ENCODE measurements around the gene ARSD. TPM values are rescaled to one million over a fixed set of nuclear protein-coding genes. Genes with fewer than 3 reads are reported as not detected.
"Not testable (repeated sequence)": the region's sequence is repeated elsewhere in the genome, so short reads cannot be mapped to it uniquely, and the experiment has no call there.

ARSD gene
- total RNA-seq, 1 donor from 2014 or later: 8.0 TPM

DNA sequence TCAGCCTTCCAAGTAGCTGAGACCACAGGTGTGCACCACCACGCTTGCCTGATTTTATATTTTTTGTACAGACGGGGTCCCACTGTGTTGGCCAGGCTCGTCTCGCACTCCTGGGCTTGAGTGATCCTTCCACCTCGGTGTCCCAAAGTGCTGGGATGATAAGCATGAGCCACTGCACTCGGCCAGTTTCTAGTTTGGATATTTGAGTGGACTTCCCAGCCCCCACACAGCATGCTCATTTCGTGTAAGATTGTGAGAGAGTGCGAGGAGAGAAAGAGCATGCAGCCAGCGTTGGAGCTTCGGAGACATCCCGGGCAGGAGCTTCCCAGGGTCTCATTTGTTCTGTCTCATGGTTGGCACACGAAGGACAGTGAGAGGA is 31.8 kb downstream of the ARSD start:
- DNase-seq: no peak
- intact Hi-C loops (cut with micrococcal nuclease): no loop called here
- Mint-ChIP-seq H3K27me3 (no peaks in the 10 kb centered on the region), H3K4me3 (no peak overlapping the region), H3K36me3 (ENCODE audit: low read depth) (no peaks in the 10 kb centered on the region), H3K9me3 (no peaks in the 10 kb centered on the region), H3K4me1 (peaks cover 14% of the 10 kb centered on the region), H3K27ac (no peak overlapping the region)
- CTCF ChIA-PET: no interaction called here
- TF ChIP-seq, protein P1, sequence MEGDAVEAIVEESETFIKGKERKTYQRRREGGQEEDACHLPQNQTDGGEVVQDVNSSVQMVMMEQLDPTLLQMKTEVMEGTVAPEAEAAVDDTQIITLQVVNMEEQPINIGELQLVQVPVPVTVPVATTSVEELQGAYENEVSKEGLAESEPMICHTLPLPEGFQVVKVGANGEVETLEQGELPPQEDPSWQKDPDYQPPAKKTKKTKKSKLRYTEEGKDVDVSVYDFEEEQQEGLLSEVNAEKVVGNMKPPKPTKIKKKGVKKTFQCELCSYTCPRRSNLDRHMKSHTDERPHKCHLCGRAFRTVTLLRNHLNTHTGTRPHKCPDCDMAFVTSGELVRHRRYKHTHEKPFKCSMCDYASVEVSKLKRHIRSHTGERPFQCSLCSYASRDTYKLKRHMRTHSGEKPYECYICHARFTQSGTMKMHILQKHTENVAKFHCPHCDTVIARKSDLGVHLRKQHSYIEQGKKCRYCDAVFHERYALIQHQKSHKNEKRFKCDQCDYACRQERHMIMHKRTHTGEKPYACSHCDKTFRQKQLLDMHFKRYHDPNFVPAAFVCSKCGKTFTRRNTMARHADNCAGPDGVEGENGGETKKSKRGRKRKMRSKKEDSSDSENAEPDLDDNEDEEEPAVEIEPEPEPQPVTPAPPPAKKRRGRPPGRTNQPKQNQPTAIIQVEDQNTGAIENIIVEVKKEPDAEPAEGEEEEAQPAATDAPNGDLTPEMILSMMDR (IDR thresholded peaks at IDR 0.05): no peak
- POLR2A ChIA-PET: no interaction called here
- no peak for ATAC-seq (ENCODE audit: low read depth)

DNA sequence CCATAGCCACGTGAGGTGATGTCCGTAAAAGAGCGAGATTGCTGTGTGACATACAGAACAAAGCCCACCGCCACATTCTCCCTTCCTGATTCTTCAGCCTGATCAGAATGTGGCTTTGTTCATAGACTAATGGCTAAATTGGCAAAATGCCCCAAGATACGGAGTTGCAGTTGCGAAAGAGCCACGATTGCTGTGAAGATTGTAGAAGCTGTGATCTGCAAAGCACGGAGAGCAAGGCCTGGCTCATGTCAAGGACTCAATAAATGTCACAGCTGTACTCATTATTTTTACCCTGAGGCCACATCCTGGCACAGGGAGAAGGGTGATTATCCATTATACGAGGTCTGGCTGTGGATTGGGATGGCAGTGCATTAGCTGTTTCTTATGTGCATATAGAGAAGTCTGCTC is 34.2 kb downstream of the ARSD start:
- intact Hi-C loops (cut with micrococcal nuclease): no loop called here
- ChIA-PET CTCF (no interaction called here), POLR2A (no interaction called here)
- Mint-ChIP-seq H3K4me1 (peaks cover 14% of the 10 kb centered on the region), H3K36me3 (ENCODE audit: low read depth) (no peaks in the 10 kb centered on the region), H3K4me3 (no peak overlapping the region), H3K27ac (no peak overlapping the region), H3K27me3 (no peaks in the 10 kb centered on the region), H3K9me3 (no peaks in the 10 kb centered on the region)
- TF ChIP-seq, protein P1 (IDR thresholded peaks at IDR 0.05): no peak
- no peak for DNase-seq
- no peak for ATAC-seq (ENCODE audit: low read depth)

DNA sequence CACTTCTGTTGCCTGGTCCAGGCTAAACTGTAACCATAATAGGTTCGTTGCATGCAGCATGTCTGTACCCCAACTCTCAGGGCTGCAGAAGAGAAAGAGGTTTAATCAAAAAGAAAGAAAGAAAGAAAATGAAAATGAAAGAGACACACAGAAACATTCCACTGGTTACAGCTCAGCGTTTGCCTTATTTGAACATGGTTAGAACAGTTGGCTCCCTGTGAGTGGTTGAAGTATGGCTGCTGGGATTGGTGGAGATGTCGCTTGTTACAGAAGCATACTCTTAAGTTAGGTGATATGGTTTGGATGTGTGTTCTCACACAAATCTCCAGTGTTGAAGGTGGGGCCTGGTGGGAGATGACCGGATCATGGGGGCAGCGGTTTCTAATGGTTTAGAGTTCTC is 36.3 kb downstream of the ARSD start:
- Mint-ChIP-seq H3K4me1 (peaks cover 13% of the 10 kb centered on the region), H3K4me3 (no peak overlapping the region), H3K36me3 (ENCODE audit: low read depth) (no peaks in the 10 kb centered on the region), H3K27me3 (no peaks in the 10 kb centered on the region), H3K27ac (no peak overlapping the region), H3K9me3 (no peaks in the 10 kb centered on the region)
- ChIA-PET CTCF (no interaction called here), POLR2A (no interaction called here)
- ATAC-seq (ENCODE audit: low read depth): no peak
- no peak for DNase-seq
- TF ChIP-seq, protein P1 (IDR thresholded peaks at IDR 0.05): no peak
- intact Hi-C loops (cut with micrococcal nuclease): no loop called here

DNA sequence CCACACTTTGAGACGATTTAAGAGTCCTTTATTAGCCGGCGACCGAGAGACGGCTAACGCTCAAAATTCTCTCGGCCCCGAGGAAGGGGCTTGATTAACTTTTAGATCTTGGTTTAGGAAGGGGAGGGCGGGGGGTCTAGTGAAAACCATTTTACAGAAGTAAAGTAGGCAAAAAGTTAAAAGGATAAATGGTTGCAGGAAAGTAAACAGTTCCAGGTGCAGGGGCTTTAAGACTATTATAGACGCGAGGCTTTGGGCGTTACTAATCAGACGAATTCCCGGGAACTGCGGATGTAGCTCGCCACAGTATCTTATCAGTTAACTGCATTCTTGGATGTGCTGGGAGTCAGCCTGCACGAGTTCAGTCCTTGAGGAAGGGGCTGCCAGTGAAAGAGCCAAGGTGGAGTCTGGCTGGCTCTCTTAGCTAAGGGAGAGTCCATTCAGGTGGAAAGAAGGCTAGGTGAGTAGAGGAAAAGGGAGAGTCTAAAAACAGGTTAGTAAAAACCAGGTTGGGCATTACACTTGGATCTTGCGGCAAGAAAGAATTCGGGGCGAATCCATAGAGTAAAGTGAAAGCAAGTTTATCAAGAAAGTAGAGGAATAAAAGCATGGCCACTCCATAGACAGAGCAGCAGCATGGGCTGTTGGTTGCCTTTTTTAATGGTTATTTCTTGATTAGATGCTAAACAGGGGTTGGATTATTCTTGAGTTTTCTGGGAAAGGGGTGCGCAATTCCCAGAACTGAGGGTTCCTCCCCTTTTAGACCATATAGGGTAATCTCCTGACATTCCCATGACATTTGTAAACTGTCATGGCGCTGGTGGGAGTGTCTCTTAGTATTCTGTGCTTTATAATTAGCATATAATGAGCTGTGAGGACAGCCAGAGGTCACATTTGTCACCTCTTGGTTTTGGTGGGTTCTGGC is 38.3 kb downstream of the ARSD start:
- DNase-seq; H3K9me3 Mint-ChIP-seq; CTCF ChIA-PET; POLR2A ChIA-PET; H3K27ac Mint-ChIP-seq; H3K4me3 Mint-ChIP-seq; H3K36me3 Mint-ChIP-seq (ENCODE audit: low read depth); intact Hi-C loops (cut with micrococcal nuclease); ATAC-seq (ENCODE audit: low read depth); H3K4me1 Mint-ChIP-seq; H3K27me3 Mint-ChIP-seq: not testable (repeated sequence)

DNA sequence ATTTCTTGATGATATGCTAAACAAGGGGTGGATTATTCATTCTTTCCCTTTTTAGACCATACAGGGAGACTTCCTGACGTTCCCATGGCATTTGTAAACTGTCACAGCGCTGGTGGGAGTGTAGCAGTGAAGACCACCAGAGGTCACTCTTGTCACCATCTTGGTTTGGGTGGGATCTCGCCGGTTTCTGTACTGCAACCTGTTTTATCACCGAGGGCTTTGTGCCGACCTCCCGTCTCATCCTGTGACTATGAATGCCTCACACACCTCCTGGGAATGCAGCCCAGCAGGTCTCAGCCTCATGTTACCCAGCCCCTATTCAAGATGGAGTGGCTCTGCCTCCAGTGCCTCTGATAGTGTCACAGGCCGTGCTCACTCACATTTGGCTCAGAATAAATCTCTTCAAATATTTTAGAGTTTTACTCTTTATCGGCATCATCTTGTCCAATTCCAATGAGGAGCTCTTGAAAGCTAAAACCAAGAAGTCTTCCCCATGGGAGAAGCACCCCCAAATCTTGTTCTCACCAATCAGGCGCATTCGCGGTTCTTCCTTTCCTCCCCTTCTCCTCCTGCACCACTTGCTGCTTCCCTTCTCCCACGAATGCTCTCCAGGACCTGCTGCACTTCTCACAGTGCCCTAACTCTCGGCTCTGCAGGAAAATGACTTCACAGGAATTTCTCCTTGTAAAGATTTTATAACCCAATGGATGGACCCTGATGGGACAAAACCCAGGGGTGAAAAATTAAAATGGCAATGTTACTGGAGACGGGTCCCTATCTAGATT is 39.2 kb downstream of the ARSD start:
- H3K27ac Mint-ChIP-seq; DNase-seq; H3K9me3 Mint-ChIP-seq; ATAC-seq (ENCODE audit: low read depth); H3K27me3 Mint-ChIP-seq; H3K4me1 Mint-ChIP-seq; intact Hi-C loops (cut with micrococcal nuclease); H3K36me3 Mint-ChIP-seq (ENCODE audit: low read depth); CTCF ChIA-PET; POLR2A ChIA-PET: not testable (repeated sequence)
- peak overlapping the region; percentile 82 for H3K4me3 Mint-ChIP-seq

DNA sequence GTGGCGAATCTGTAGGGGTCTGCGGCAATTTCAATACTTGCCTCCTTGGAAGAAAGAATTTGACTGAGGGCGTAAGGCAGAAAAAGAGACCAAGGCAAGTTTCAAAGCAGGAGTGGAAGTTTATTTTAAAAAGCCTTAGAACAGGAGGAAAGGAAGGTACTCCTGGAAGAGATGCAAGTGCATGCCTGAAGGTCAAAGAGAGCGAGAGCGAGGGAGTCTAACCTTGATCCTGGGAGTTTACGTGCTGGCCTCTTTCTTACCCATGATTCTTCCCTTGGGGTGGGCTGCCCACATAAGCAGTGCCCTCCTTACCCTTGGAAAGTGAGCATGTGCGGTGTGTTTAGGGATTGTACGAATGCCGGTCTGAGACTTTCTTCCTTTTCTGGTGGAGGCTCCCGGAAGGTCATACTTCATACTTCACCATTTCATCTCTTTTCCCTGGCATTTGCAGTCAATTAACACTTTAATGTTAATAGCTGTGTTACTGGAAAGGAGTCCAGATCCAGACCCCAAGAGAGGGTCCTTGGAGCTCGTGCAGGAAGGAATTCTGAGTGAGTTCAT is 40.0 kb downstream of the ARSD start:
- DNase-seq: no peak
- POLR2A ChIA-PET: no interaction called here
- CTCF ChIA-PET: no interaction called here
- Mint-ChIP-seq H3K4me3 (peak overlapping the region; percentile 82), H3K36me3 (ENCODE audit: low read depth) (no peaks in the 10 kb centered on the region), H3K27me3 (no peaks in the 10 kb centered on the region), H3K27ac (no peak overlapping the region), H3K4me1 (peaks cover 7% of the 10 kb centered on the region), H3K9me3 (no peaks in the 10 kb centered on the region)
- intact Hi-C loops (cut with micrococcal nuclease): no loop called here
- TF ChIP-seq, protein P1 (IDR thresholded peaks at IDR 0.05): no peak
- ATAC-seq (ENCODE audit: low read depth): no peak

Measured in activated B cell treated with CpG ODN at 0.5 μM for 24 hours (primary cell).